Measurements from ENCODE around the gene ABI1.

The ABI1 gene

GRCh38 chr10:26743091-26743490 is 117.7 kb downstream of the ABI1 start:
- Histone ChIP-seq H2BK5ac (ENCODE audit: low read length) (no peak overlapping the region), H2AK5ac (ENCODE audit: low read depth, low read length) (no peak overlapping the region), H3K9me3 (replicated peaks in 1 of 2; ENCODE audit: control insufficient read depth in 2 of 2, insufficient read depth in 1 of 2, low read depth in 1 of 2, low read length in 2 of 2) (no peaks in the 10 kb centered on the region), H2BK12ac (ENCODE audit: low read length) (no peak overlapping the region), H3K14ac (ENCODE audit: low read length) (no peak overlapping the region), H3K4me1 (ENCODE audit: control insufficient read depth in 2 of 2, insufficient read depth in 1 of 2, low read depth in 1 of 2, low read length in 2 of 2) (no peaks in the 10 kb centered on the region), H4K8ac (ENCODE audit: low read depth, low read length) (no peak overlapping the region), H3K36me3 (replicated peaks in 1 of 2; ENCODE audit: control insufficient read depth in 2 of 2, insufficient read depth in 2 of 2, low read length in 2 of 2) (peaks cover 5 to 94% of the 10 kb centered on the region in 2 donors), H3K18ac (ENCODE audit: low read length) (no peak overlapping the region), H2AFZ (ENCODE audit: low read length) (no peak overlapping the region), H3K27ac (replicated peaks; ENCODE audit: low read length) (no peak overlapping the region), H3K4ac (ENCODE audit: low read length) (no peak overlapping the region), H2BK15ac (ENCODE audit: low read length) (no peak overlapping the region), H3K4me3 (ENCODE audit: low read length in 2 of 2) (no peak overlapping the region), H3K23ac (ENCODE audit: low read depth, low read length, poor library complexity) (no peak overlapping the region), H3K79me1 (ENCODE audit: low read depth, low read length) (no peaks in the 10 kb centered on the region), H3K27me3 (ENCODE audit: control insufficient read depth in 3 of 3, insufficient read depth in 3 of 3, low read depth in 1 of 3, low read length in 3 of 3) (no peaks in the 10 kb centered on the region), H2BK120ac (ENCODE audit: low read depth, low read length) (no peak overlapping the region), H3K4me2 (ENCODE audit: insufficient read depth, low read length, poor library complexity, severe bottlenecking) (no peak overlapping the region), H4K91ac (ENCODE audit: low read depth, low read length, poor library complexity) (no peak overlapping the region), H3K9ac (ENCODE audit: low read depth, low read length, poor library complexity) (no peak overlapping the region)
- WGBS, 2 donors (ENCODE audit: extremely low coverage in 2 of 2, insufficient read length in 2 of 2, insufficient replicate concordance in 1 of 2) = no CpG with 5 or more reads among the region's 2 CpGs
- DNase-seq (ENCODE audit: low spot score) = no peak

DNA sequence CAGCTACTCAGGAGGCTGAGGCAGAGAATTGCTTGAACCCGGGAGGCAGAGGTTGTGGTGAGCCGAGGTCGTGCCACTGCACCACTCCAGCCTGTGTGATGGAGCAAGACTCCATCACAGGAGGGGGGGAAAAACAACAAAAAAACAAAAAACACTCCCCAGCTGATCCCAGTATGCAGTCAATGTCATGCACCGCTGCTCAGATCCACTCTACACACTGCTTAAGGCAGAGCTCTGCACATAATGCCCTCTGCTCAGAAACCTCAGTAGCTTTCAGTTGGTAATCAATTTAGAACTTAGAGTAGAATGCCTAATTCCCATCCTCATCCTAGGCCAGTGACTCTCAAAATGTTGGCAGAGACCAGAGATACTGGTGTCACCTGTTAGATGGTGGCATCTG is 119.4 kb downstream of the ABI1 start:
- no peak overlapping the region for H2BK12ac ChIP-seq (ENCODE audit: low read length)
- H2BK120ac ChIP-seq (ENCODE audit: low read depth, low read length) = no peak overlapping the region
- H3K9ac ChIP-seq (ENCODE audit: low read depth, low read length, poor library complexity) = no peak overlapping the region
- H3K4me3 ChIP-seq (ENCODE audit: low read length in 2 of 2) = no peak overlapping the region
- H3K23ac ChIP-seq (ENCODE audit: low read depth, low read length, poor library complexity) = no peak overlapping the region
- no peaks in the 10 kb centered on the region for H3K27me3 ChIP-seq (ENCODE audit: control insufficient read depth in 3 of 3, insufficient read depth in 3 of 3, low read depth in 1 of 3, low read length in 3 of 3)
- H3K4me2 ChIP-seq (ENCODE audit: insufficient read depth, low read length, poor library complexity, severe bottlenecking) = no peak overlapping the region
- no peak overlapping the region for H2BK5ac ChIP-seq (ENCODE audit: low read length)
- H2BK15ac ChIP-seq (ENCODE audit: low read length) = no peak overlapping the region
- no peaks in the 10 kb centered on the region for H3K79me1 ChIP-seq (ENCODE audit: low read depth, low read length)
- H4K91ac ChIP-seq (ENCODE audit: low read depth, low read length, poor library complexity) = no peak overlapping the region
- DNase-seq (ENCODE audit: low spot score) = no peak
- no peak overlapping the region for H2AK5ac ChIP-seq (ENCODE audit: low read depth, low read length)
- no CpG with 5 or more reads among the region's 4 CpGs for whole genome bisulfite sequencing, 2 donors (ENCODE audit: extremely low coverage in 2 of 2, insufficient read length in 2 of 2, insufficient replicate concordance in 1 of 2)
- no peak overlapping the region for H3K4ac ChIP-seq (ENCODE audit: low read length)
- no peak overlapping the region for H4K8ac ChIP-seq (ENCODE audit: low read depth, low read length)
- H3K4me1 ChIP-seq (ENCODE audit: control insufficient read depth in 2 of 2, insufficient read depth in 1 of 2, low read depth in 1 of 2, low read length in 2 of 2) = no peaks in the 10 kb centered on the region
- H3K9me3 ChIP-seq (replicated peaks in 1 of 2; ENCODE audit: control insufficient read depth in 2 of 2, insufficient read depth in 1 of 2, low read depth in 1 of 2, low read length in 2 of 2) = no peaks in the 10 kb centered on the region
- H3K18ac ChIP-seq (ENCODE audit: low read length) = no peak overlapping the region
- H2AFZ ChIP-seq (ENCODE audit: low read length) = no peak overlapping the region
- H3K14ac ChIP-seq (ENCODE audit: low read length) = no peak overlapping the region
- H3K36me3 ChIP-seq (replicated peaks in 1 of 2; ENCODE audit: control insufficient read depth in 2 of 2, insufficient read depth in 2 of 2, low read length in 2 of 2) = peaks cover 5 to 92% of the 10 kb centered on the region in 2 donors
- no peak overlapping the region for H3K27ac ChIP-seq (replicated peaks; ENCODE audit: low read length)

GRCh38 chr10:26739071-26739631 is 121.6 kb downstream of the ABI1 start:
- H3K14ac ChIP-seq (ENCODE audit: low read length) = no peak overlapping the region
- DNase-seq (ENCODE audit: low spot score) = no peak

GRCh38 chr10:26738301-26738911 is 122.4 kb downstream of the ABI1 start:
- H3K18ac ChIP-seq (ENCODE audit: low read length) = no peak overlapping the region
- DNase-seq (ENCODE audit: low spot score) = no peak
- no peak overlapping the region for H2BK120ac ChIP-seq (ENCODE audit: low read depth, low read length)
- no peak overlapping the region for H4K8ac ChIP-seq (ENCODE audit: low read depth, low read length)
- no peak overlapping the region for H3K23ac ChIP-seq (ENCODE audit: low read depth, low read length, poor library complexity)
- peaks cover 7 to 13% of the 10 kb centered on the region in 2 donors for H3K4me1 ChIP-seq (ENCODE audit: control insufficient read depth in 2 of 2, insufficient read depth in 1 of 2, low read depth in 1 of 2, low read length in 2 of 2)
- H3K27ac ChIP-seq (replicated peaks; ENCODE audit: low read length) = no peak overlapping the region
- H3K4me3 ChIP-seq (ENCODE audit: low read length in 2 of 2) = no peak overlapping the region
- no peak overlapping the region for H2BK5ac ChIP-seq (ENCODE audit: low read length)
- H2BK15ac ChIP-seq (ENCODE audit: low read length) = no peak overlapping the region
- H2BK12ac ChIP-seq (ENCODE audit: low read length) = no peak overlapping the region
- no peak overlapping the region for H3K4me2 ChIP-seq (ENCODE audit: insufficient read depth, low read length, poor library complexity, severe bottlenecking)
- WGBS, 2 donors (ENCODE audit: extremely low coverage in 2 of 2, insufficient read length in 2 of 2, insufficient replicate concordance in 1 of 2) = no CpG with 5 or more reads among the region's 5 CpGs
- no peak overlapping the region for H4K91ac ChIP-seq (ENCODE audit: low read depth, low read length, poor library complexity)
- H3K4ac ChIP-seq (ENCODE audit: low read length) = no peak overlapping the region
- peaks cover 10 to 81% of the 10 kb centered on the region in 2 donors for H3K36me3 ChIP-seq (replicated peaks in 1 of 2; ENCODE audit: control insufficient read depth in 2 of 2, insufficient read depth in 2 of 2, low read length in 2 of 2)
- no peak overlapping the region for H3K9ac ChIP-seq (ENCODE audit: low read depth, low read length, poor library complexity)
- no peaks in the 10 kb centered on the region for H3K79me1 ChIP-seq (ENCODE audit: low read depth, low read length)
- H3K9me3 ChIP-seq (replicated peaks in 1 of 2; ENCODE audit: control insufficient read depth in 2 of 2, insufficient read depth in 1 of 2, low read depth in 1 of 2, low read length in 2 of 2) = no peaks in the 10 kb centered on the region
- no peak overlapping the region for H3K14ac ChIP-seq (ENCODE audit: low read length)
- no peak overlapping the region for H2AK5ac ChIP-seq (ENCODE audit: low read depth, low read length)
- no peak overlapping the region for H2AFZ ChIP-seq (ENCODE audit: low read length)
- H3K27me3 ChIP-seq (ENCODE audit: control insufficient read depth in 3 of 3, insufficient read depth in 3 of 3, low read depth in 1 of 3, low read length in 3 of 3) = no peaks in the 10 kb centered on the region

More at GRCh38 chr10:26739071-26739631, 121.6 kb downstream of the ABI1 start:
- Histone ChIP-seq H3K18ac (ENCODE audit: low read length) (no peak overlapping the region), H2BK12ac (ENCODE audit: low read length) (no peak overlapping the region), H3K79me1 (ENCODE audit: low read depth, low read length) (no peaks in the 10 kb centered on the region), H3K4me2 (ENCODE audit: insufficient read depth, low read length, poor library complexity, severe bottlenecking) (no peak overlapping the region), H2BK15ac (ENCODE audit: low read length) (no peak overlapping the region), H3K27me3 (ENCODE audit: control insufficient read depth in 3 of 3, insufficient read depth in 3 of 3, low read depth in 1 of 3, low read length in 3 of 3) (no peaks in the 10 kb centered on the region), H2AK5ac (ENCODE audit: low read depth, low read length) (no peak overlapping the region), H4K8ac (ENCODE audit: low read depth, low read length) (no peak overlapping the region), H3K27ac (replicated peaks; ENCODE audit: low read length) (no peak overlapping the region), H2BK120ac (ENCODE audit: low read depth, low read length) (no peak overlapping the region), H3K4ac (ENCODE audit: low read length) (no peak overlapping the region), H2AFZ (ENCODE audit: low read length) (no peak overlapping the region), H4K91ac (ENCODE audit: low read depth, low read length, poor library complexity) (no peak overlapping the region), H3K9me3 (replicated peaks in 1 of 2; ENCODE audit: control insufficient read depth in 2 of 2, insufficient read depth in 1 of 2, low read depth in 1 of 2, low read length in 2 of 2) (no peaks in the 10 kb centered on the region), H2BK5ac (ENCODE audit: low read length) (no peak overlapping the region), H3K4me1 (ENCODE audit: control insufficient read depth in 2 of 2, insufficient read depth in 1 of 2, low read depth in 1 of 2, low read length in 2 of 2) (peaks cover 4 to 8% of the 10 kb centered on the region in 2 donors), H3K4me3 (ENCODE audit: low read length in 2 of 2) (no peak overlapping the region), H3K36me3 (replicated peaks in 1 of 2; ENCODE audit: control insufficient read depth in 2 of 2, insufficient read depth in 2 of 2, low read length in 2 of 2) (peaks cover 10 to 86% of the 10 kb centered on the region in 2 donors), H3K9ac (ENCODE audit: low read depth, low read length, poor library complexity) (no peak overlapping the region), H3K23ac (ENCODE audit: low read depth, low read length, poor library complexity) (no peak overlapping the region)
- WGBS, 2 donors (ENCODE audit: extremely low coverage in 2 of 2, insufficient read length in 2 of 2, insufficient replicate concordance in 1 of 2) = no CpG with 5 or more reads among the region's 6 CpGs
